SIG-M5 (cell line): ENCODE data around the gene ITGA1.
"Not testable (repeated sequence)": the region's sequence is repeated elsewhere in the genome, so short reads cannot be mapped to it uniquely, and the experiment has no call there.

Experiments used
- DNase-seq: peaks from one replicate; lab custom pipeline; 2025; lab: John Stamatoyannopoulos, UW

The ITGA1 gene

DNA sequence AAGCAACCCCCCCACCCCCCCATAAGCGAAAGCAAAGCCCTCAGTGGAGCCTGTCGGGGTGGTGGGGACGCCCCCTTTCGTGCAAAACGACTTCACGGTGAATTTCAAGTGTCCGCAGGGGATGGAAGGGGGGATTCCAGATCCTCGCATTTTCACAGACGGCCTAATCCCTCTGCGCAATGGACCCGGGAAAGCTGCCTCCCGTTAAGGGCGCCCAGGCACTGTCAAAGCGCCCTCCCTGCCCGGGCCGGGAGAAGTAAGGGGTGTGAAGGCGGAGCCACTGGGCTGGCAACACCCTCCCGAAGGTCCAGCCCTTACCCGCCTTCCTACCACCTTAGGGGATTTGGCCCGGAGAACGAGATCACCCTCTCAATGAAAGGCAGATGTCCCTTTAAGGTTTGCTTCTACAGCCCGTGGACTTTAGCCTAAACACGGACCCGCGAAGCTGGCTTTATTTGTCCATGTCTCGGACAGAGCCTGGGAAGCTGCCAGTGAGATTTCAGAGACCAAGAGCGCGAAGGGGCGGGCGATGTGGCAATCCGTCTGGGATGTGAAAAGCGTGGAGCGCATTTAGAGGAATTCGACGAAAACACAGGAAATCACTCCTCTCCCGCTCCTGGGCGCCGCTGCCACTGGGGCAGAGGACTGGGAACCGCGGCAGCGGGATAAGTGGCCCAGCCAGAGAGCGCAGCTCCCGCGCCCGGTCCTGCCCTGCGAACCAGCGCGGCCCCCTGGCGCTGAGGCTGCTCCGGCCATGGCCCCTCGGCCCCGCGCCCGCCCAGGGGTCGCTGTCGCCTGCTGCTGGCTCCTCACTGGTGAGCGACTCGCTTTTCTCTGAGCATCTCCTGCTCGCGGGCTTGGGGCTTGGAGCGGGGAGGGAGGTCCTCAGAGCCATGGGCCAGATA lies at the start of gene ITGA1, which contains the start of gene PELO:
Gene ITGA1, plus strand, starts transcription at position 317 of the 905 bp plus-strand sequence. Its CDS starts 438 bp downstream, at position 755.
Gene PELO, plus strand, starts transcription at position 317 of the 905 bp plus-strand sequence. CDS start 12,479 bp downstream, outside the sequence.
- DNase-seq = no peak

- no peak for DNase-seq
These were observed 49.6 kb upstream of the ITGA1 start for GRCh38 chr5:52738095-52738506.

DNA sequence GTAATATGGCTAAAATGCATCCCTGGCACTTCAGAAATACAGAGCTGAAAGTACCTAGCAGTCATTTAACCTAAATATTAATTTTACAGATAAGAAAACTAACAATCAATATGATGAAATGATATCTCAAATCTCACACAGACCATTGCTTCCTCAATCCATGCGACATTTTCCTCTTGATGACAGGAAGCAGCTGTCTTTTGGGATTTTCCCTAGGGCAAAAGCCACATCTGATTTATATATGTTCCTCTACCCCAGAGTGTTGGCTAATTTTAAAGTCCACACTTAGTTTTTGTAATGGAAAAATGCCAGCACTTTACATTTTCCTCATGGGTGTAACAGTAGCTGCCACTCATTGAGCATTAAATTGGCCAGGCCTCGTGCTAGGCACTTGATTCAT lies 47.7 kb upstream of the ITGA1 start:
- no peak for DNase-seq

- no peak for DNase-seq
These were observed 44.7 kb upstream of the ITGA1 start for GRCh38 chr5:52743012-52743411.

DNA sequence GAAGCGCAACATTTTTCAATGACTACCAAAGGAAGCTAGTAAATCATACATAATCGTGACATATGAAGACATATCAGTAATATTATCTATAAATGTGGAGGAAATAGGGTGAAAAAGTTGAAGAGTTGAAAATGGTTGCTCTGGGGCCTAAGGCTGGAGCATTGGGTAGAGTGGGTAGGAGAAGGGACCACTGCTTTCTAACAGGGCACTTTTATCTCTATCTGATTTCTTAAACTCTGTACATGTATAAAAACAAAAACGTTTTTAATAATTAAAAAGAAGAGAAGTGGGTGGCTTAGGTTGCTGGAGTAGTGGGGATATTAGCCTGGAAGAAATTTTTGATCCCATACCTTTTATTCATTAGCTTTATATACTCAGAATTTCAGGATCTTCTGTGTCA lies 44.2 kb upstream of the ITGA1 start:
- no peak for DNase-seq

DNA sequence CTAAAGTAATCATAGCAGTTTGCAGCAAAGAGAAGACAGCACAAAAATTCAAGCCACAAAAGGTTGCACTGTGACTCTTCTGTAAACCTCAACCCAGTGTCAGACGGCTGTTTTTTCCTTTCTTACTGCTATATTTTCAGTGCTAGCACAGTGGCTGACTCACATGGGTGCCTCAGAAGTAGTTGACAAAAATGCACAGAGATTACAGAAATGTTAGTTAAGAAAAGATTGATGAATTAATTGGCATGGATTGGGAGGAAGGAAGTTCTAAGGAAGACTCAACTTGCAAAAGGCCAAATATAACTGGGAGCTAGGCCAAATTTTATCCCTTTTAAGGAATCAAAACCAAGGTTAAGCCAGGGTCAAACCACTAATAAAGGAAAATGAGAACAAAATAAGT lies 43.7 kb upstream of the ITGA1 start:
- no peak for DNase-seq

DNA sequence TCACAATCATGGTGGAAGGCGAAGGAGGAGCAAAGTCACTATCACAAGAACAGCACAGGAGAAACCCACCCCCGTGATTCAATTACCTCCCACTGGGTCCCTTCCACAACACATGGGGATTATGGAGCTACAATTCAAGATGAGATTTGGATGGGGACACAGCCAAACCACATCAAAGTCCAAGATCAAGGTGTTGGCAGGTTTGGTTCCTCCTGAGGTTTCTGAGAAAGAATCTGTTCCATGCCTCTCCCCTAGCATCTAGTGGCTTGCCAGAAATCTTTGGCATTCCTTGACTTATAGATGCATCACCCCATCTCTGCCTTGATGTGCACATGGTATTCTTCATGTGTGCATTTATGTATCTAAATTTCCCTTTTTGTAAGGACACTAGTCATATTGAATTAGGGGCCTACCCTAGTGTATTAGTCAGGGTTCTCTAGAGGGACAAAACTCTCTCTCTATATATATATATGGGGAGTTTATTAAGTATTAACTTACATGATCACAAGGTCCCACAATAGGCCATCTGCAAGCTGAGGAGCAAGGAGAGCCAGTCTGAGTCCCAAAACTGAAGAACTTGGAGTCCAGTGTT lies 42.8 kb upstream of the ITGA1 start:
- DNase-seq = not testable (repeated sequence)

DNA sequence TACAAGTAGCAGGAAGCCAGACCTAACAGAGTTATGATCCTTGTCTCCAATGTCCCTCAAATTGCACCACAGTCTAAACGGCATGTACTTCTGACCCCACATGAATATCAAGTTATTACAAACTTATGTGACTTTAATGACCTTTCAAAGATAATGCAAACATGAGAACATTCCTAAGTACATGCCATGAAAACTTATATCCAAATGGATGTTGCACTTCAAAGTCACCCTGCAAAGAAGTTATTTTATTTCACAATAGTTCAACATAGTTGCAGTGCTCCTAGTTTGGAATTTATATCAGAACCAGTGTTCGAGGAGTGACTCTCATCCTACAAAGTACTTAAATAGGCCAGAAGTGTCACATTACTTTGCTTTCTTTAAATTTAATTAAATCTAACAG lies 41.2 kb upstream of the ITGA1 start:
- no peak for DNase-seq

GRCh38 chr5:52748590-52748989 lies 39.1 kb upstream of the ITGA1 start:
- DNase-seq = no peak

DNA sequence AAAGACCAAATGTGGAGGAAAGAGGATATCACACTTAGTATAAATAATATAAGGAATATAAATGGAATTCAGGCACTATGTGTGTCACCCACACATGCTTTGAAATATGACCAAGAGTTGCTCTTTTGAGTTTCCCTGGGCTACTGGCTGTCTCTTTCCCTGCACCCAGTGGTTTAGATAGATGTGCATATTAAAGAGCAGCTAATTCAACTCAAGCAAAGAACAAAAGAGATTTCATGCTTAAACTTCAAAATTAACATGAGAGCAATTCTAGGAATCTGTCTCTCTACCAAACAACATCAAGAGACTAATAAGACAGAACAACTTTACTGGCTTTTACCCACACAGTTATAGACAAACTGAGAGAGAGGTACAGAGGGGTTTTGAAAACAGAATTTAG lies 38.0 kb upstream of the ITGA1 start:
- no peak for DNase-seq

DNA sequence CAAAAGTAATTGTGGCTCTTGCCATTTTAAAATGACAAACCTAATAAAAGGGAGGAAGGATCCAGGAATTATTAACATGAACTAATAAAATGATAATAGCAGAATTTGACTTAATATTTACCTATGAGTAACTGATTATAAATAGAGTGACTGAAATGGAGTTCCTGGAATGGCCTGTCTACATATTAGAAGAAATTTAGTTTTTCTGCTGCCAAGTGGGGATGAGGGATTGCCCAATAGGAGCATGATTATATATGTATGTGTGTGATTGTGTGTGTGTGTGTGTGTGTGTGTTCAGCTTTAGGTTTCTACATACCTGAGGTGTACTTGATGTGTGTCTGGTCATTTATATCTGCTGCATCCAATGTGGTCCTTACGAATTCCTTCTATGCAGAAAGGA lies 36.6 kb upstream of the ITGA1 start:
- no peak for DNase-seq

GRCh38 chr5:52754051-52754450 lies 33.7 kb upstream of the ITGA1 start:
- no peak for DNase-seq

GRCh38 chr5:52757527-52757926 lies 30.2 kb upstream of the ITGA1 start:
- no peak for DNase-seq

- no peak for DNase-seq
These were observed 29.7 kb upstream of the ITGA1 start for GRCh38 chr5:52758014-52758413.

GRCh38 chr5:52759331-52759730 lies 28.4 kb upstream of the ITGA1 start:
- DNase-seq = no peak

DNA sequence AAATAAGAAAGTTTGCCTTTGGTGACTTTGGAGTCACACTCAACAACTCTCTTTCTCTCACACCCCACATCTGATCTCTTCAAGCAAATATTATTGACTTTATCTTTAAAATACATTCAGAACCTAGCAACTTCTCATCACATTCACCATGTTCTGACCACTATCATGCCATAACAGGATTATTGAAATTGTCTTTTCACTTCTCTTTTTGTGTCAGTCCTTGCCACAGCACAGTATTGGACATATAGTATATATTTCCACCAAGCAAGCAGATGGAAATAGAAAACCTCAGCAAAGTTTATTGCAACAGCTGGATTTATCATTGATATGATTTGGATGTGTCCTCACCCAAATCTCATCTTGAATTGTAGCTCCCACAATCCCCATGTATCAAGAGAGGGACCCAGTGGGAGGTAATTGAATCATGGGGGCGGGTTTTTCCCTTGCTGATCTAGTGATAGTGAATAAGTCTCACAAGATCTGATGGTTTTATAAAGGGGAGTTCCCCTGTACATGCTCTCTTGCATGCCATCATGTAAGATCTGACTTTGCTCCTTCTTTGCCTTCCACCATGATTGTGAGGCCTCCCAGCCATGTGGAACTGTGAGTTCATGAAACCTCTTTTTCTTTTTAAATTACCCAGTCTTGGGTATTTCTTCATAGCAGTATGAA lies 26.9 kb upstream of the ITGA1 start:
- DNase-seq = no peak

DNA sequence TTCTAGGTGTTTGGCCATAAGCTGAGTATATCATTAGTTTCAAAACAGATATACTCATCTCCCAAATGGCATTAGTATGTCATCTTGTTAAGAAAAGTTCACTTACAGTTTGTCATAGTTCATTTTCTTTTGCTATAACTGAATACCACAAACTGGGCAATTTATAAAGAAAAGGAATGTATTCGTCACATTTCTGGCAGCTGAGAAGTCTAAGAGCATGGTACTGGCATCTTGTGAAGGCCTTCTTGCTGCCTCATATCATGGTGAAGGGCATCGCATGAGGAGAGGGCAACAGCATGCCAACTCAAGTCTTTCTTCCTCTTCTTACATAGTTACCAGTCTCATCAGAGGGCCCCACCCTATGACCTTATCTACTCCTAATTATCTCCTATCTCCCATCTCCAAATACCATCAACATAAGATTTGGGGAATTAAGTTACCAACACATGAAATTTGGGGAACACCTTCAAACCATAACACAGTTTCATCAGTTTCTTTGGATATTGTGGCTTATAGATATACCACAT lies 20.4 kb upstream of the ITGA1 start:
- no peak for DNase-seq

GRCh38 chr5:52767766-52768480 lies 19.8 kb upstream of the ITGA1 start:
- no peak for DNase-seq

- no peak for DNase-seq
These were observed 18.7 kb upstream of the ITGA1 start for GRCh38 chr5:52769061-52769460.

DNA sequence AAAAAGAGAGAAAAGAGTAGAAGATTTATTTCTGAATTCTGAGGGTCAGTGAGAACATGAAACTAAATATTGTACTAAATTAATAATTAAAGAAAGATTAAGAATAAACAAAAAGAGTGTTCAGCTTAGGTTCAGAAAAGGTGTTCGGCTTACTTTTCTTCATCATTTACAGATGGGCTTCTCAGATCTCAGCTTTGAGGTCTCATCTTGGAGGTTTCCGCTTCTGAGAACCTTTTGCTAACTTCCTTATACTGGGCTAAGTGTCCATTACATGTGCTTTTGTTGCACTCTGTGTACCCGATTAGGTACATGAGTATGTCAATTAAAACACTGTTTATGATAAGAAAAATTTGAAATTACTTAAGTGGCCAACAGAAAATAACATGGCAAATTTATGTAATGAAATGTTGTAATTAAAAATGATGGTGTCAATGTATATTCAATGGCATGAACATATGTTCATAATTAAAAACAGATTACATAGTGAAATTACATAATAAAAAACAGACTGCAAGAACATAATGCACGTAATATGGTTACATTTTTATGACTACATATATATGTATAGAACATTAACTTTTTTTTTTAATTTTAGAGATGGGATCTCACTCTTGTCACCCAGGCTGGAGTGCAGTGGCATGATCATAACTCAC lies 17.3 kb upstream of the ITGA1 start:
- DNase-seq = no peak

DNA sequence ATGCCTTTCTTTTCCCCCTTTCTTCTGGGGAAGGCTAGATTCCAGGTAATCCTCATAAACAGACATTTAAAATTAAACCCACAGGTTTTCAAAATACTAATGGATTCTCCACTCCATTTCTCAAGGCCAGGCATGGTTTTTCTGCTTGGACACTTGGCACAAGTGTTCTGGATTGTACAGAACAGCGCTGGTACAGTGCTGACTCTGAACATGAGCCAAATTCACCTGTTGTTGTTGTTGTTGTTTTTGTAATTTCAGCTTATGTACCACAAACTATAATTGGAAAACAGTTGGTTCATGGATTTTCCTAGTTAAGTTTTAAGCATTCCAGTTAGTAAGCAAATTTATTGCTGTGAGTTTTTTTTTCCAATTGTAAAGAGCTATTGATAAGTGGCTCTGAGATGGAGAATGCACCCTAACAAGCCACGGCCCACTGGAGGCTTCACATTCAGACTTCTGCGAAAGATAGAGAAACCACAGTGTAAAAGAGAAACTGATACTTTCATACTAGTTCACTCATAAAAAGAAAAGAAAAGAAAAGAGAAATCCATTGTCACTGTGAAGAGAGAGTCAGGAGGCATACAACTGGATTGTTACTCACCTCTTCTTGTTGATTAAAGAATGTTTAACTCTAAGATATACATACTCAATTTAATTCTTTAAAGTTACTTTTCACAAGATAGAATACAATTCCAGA lies 16.2 kb upstream of the ITGA1 start:
- no peak for DNase-seq
